Endothelial cell of umbilical vein (primary cell): ENCODE data around the gene VPS11.

Experiments used
- CTCF ChIP-seq, 2 donors: IDR thresholded peaks; 1 replicate in 1 of 2; 2 replicates in 1 of 2; pipeline ENCODE4 v1.5.1; 2011; ENCODE audit warnings: low read length in 2 of 2, mild to moderate bottlenecking in 2 of 2, moderate library complexity in 2 of 2, control low read depth in 1 of 2, inconsistent platforms in 1 of 2, low read depth in 1 of 2; ENCODE audit not compliant: insufficient read depth in 1 of 2; ENCODE audit errors: extremely low read depth in 1 of 2
- EZH2 ChIP-seq: IDR thresholded peaks from 2 replicates; pipeline ENCODE4 v1.6.1; 2012; ENCODE audit warnings: borderline replicate concordance, low read depth, mild to moderate bottlenecking, moderate library complexity, low read length, inconsistent platforms; ENCODE audit not compliant: severe bottlenecking
- MAX ChIP-seq: IDR thresholded peaks from 2 replicates; pipeline ENCODE4 v1.6.1; 2011; ENCODE audit not compliant: insufficient read depth, insufficient read length
- MYC ChIP-seq: IDR thresholded peaks from one replicate; pipeline ENCODE4 v1.6.1; 2011; ENCODE audit warnings: mild to moderate bottlenecking, low read depth, low read length
- POLR2AphosphoS5 ChIP-seq: IDR thresholded peaks from 2 replicates; pipeline ENCODE4 v1.6.1; 2012; ENCODE audit warnings: low read depth, mild to moderate bottlenecking, control low read depth, low read length, moderate library complexity; ENCODE audit not compliant: insufficient read depth

GRCh38 chr11:119029340-119030028 lies 38.1 kb upstream of the VPS11 start:
- TF ChIP-seq CTCF (IDR thresholded peaks at IDR 0.05; ENCODE audit: extremely low read depth in 1 of 2, insufficient read depth in 1 of 2, low read depth in 1 of 2, low read length in 2 of 2) (no peak), MAX (no peak), MYC (no peak), POLR2AphosphoS5 (no peak), EZH2 (no peak)
